Nephron progenitor cell (in vitro differentiated cells): ENCODE results near the gene COL27A1.

ENCODE experiments used
- DNase-seq: peaks from one replicate; pipeline ENCODE4 v3.0.0; 2021
- H3K27ac Mint-ChIP-seq: 2 replicates; pipeline ENCODE4 v1.8.0; 2021; ENCODE audit warnings: mild to moderate bottlenecking, moderate library complexity, mixed read lengths
- H3K27me3 Mint-ChIP-seq: 2 replicates; pipeline ENCODE4 v1.8.0; 2021; ENCODE audit warnings: mild to moderate bottlenecking, low read depth, mixed read lengths; ENCODE audit not compliant: poor library complexity
- H3K36me3 Mint-ChIP-seq: 2 replicates; pipeline ENCODE4 v1.8.0; 2021; ENCODE audit warnings: low read depth, mixed read lengths
- H3K4me1 Mint-ChIP-seq: 2 replicates; pipeline ENCODE4 v1.8.0; 2021; ENCODE audit warnings: mixed read lengths
- H3K4me3 Mint-ChIP-seq: 2 replicates; pipeline ENCODE4 v1.8.0; 2021; ENCODE audit warnings: mild to moderate bottlenecking, moderate library complexity, mixed read lengths
- H3K9me3 Mint-ChIP-seq: 2 replicates; pipeline ENCODE4 v1.8.0; 2021; ENCODE audit warnings: mild to moderate bottlenecking, moderate library complexity, mixed read lengths
- CTCF ChIP-seq: fragments of 200-600 bp; sonication (generic); IDR thresholded peaks from 2 replicates; pipeline ENCODE4 v1.5.0; 2021; ENCODE audit warnings: antibody characterized with exemption

COL27A1 gene

GRCh38 chr9:114235033-114235661 is 79.8 kb downstream of the COL27A1 start:
- no peak overlapping the region for H3K4me3 Mint-ChIP-seq
- no peak for TF ChIP-seq CTCF
- H3K27me3 Mint-ChIP-seq, result peaks cover 4% of the 10 kb centered on the region
- H3K27ac Mint-ChIP-seq, result no peak overlapping the region
- H3K9me3 Mint-ChIP-seq, result no peaks in the 10 kb centered on the region
- H3K4me1 Mint-ChIP-seq, result peaks cover 68% of the 10 kb centered on the region
- H3K36me3 Mint-ChIP-seq, result no peaks in the 10 kb centered on the region
- no peak for DNase-seq

- Mint-ChIP-seq H3K9me3 (no peaks in the 10 kb centered on the region), H3K27ac (no peak overlapping the region), H3K27me3 (peaks cover 4% of the 10 kb centered on the region), H3K36me3 (peaks cover 3% of the 10 kb centered on the region), H3K4me3 (no peak overlapping the region), H3K4me1 (peaks cover 54% of the 10 kb centered on the region)
- no peak for DNase-seq
- TF ChIP-seq CTCF, result no peak
Observed at GRCh38 chr9:114236391-114237138, 81.2 kb downstream of the COL27A1 start.

- H3K4me3 Mint-ChIP-seq, result no peak overlapping the region
- no peak for DNase-seq
- TF ChIP-seq CTCF, result no peak
- H3K4me1 Mint-ChIP-seq, result peaks cover 47% of the 10 kb centered on the region
- H3K27me3 Mint-ChIP-seq, result peaks cover 4% of the 10 kb centered on the region
- H3K9me3 Mint-ChIP-seq, result no peaks in the 10 kb centered on the region
- peaks cover 8% of the 10 kb centered on the region for H3K36me3 Mint-ChIP-seq
- peak overlapping the region; percentile 48 for H3K27ac Mint-ChIP-seq
Observed at GRCh38 chr9:114237247-114237646, 81.9 kb downstream of the COL27A1 start.

DNA sequence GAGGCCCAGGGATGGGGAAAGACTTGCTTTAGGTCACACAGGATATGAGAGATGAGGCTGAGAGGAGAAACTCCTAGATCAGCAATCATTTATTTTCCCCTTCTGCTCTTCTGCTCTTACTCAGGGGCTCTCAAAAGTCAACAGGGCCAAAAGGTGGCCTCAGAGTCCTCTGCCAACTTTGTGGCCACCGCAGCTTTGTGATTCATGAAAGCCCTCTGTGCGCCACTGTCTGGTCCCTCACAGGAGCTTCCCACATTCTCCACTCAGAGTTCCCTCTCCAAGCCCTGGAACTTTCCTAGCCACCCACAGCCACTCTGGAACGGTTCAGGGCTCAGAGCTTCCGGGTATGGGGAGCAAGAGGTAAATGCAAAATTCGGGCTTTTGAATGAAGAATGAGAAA is 82.4 kb downstream of the COL27A1 start:
- H3K4me3 Mint-ChIP-seq, result no peak overlapping the region
- no peak for TF ChIP-seq CTCF
- DNase-seq, result no peak
- no peaks in the 10 kb centered on the region for H3K9me3 Mint-ChIP-seq
- H3K36me3 Mint-ChIP-seq, result peaks cover 8% of the 10 kb centered on the region
- peaks cover 45% of the 10 kb centered on the region for H3K4me1 Mint-ChIP-seq
- H3K27me3 Mint-ChIP-seq, result peaks cover 4% of the 10 kb centered on the region
- H3K27ac Mint-ChIP-seq, result peak overlapping the region; percentile 36

DNA sequence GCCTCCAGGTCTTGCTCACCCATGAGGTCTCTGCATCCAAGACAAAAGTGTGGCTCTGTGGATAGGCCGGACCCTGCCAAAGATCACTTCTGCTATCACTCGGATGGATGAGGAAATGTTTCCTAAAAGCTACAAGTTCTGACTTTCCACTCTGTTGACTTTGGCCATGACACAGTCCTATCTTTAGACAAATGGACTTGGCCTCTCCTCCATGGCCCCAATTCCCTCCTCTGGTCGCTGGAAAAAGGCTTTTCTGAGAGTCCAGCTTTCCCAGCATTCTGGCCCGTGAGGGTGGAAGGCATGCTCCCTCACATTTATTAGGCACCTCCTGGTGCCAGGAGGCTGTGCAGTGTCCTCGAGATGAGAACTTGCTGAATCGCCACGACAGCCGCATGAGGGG is 83.1 kb downstream of the COL27A1 start:
- no peak for DNase-seq
- peaks cover 45% of the 10 kb centered on the region for H3K4me1 Mint-ChIP-seq
- H3K27me3 Mint-ChIP-seq, result peaks cover 4% of the 10 kb centered on the region
- no peak overlapping the region for H3K27ac Mint-ChIP-seq
- TF ChIP-seq CTCF, result no peak
- no peak overlapping the region for H3K4me3 Mint-ChIP-seq
- peaks cover 13% of the 10 kb centered on the region for H3K36me3 Mint-ChIP-seq
- no peaks in the 10 kb centered on the region for H3K9me3 Mint-ChIP-seq
